Esophagus muscularis mucosa (tissue), 4 donors: ENCODE data around the gene FAM131C. TPM values are rescaled to one million over a fixed set of nuclear protein-coding genes. Genes with fewer than 3 reads are reported as not detected.

ENCODE experiments used
- DNase-seq: peaks from one replicate; pipeline ENCODE4 v3.0.0-alpha.2; 2017; ENCODE audit errors: extremely low spot score
- H3K27ac ChIP-seq, 4 donors: fragments of 200-600 bp; sonication (generic); replicated peaks in 1 of 4; 1 replicate in 3 of 4; 2 replicates in 1 of 4; pipeline ENCODE4 v1.5.1; 2016 to 2019; ENCODE audit warnings: mild to moderate bottlenecking in 1 of 4
- H3K27me3 ChIP-seq, 4 donors: fragments of 200-600 bp; sonication (generic); one replicate each; pipeline versions ENCODE4 v1.5.1 to v1.6.0; 2016 to 2019
- H3K36me3 ChIP-seq, 4 donors: fragments of 200-600 bp; sonication (generic); one replicate each; pipeline ENCODE4 v1.5.1; 2016 to 2019
- H3K4me1 ChIP-seq, 4 donors: fragments of 200-600 bp; sonication (generic); one replicate each; pipeline ENCODE4 v1.5.1; 2016 to 2019
- H3K4me3 ChIP-seq, 4 donors: fragments of 200-600 bp; sonication (generic); 1 replicate in 2 of 4; 2 replicates in 2 of 4; pipeline ENCODE4 v1.5.1; 2016 to 2019; ENCODE audit warnings: mild to moderate bottlenecking in 4 of 4, moderate library complexity in 1 of 4
- H3K9me3 ChIP-seq, 4 donors: fragments of 200-600 bp; sonication (generic); 1 replicate in 3 of 4; 2 replicates in 1 of 4; pipeline ENCODE4 v1.5.1; 2016 to 2019
- CTCF ChIP-seq, 3 experiments: fragments of 200-600 bp in 2 of 3; fragments of 450-650 bp in 1 of 3; sonication (generic) in 2 of 3; IDR thresholded peaks; one replicate each; pipeline ENCODE4 v1.5.1; 2017 to 2019; ENCODE audit warnings: antibody characterized with exemption in 3 of 3, mild to moderate bottlenecking in 2 of 3, moderate library complexity in 1 of 3
- EP300 ChIP-seq: sonication (generic); formaldehyde crosslinking; IDR thresholded peaks from one replicate; pipeline ENCODE4 v1.6.1; 2017; ENCODE audit warnings: antibody characterized with exemption
- POLR2A ChIP-seq: fragments of 450-650 bp; IDR thresholded peaks from one replicate; pipeline ENCODE4 v1.6.1; 2017; ENCODE audit warnings: antibody characterized with exemption, moderate library complexity, mild to moderate bottlenecking, low read depth
- POLR2AphosphoS5 ChIP-seq, 2 donors: sonication (generic); formaldehyde crosslinking; IDR thresholded peaks; one replicate each; pipeline ENCODE4 v1.6.1; 2017; ENCODE audit warnings: antibody characterized with exemption in 2 of 2
- WGBS: methylation state at CpG from one replicate; pipeline ENCODE4 v1.1.5; 2018; 5-methylcytosine and 5-hydroxymethylcytosine counted together
- intact Hi-C: fragments of 100-400 bp; cut with DNase I; formaldehyde crosslinking; loops from one replicate; pipeline ENCODE4 v1.15.1; 2023
- total RNA-seq, 4 donors: library from RNA; depleted of rRNA; stranded (reverse); fragments of >200 nt; gene quantifications; one replicate each; pipeline versions ENCODE4 v1.1.0 to v1.2.1, GENCODE V29; 2016

Gene FAM131C
- total RNA-seq, 4 donors from 2014 or later: 0.33 to 0.39 TPM; not detected in 2

- H3K4me1 ChIP-seq: peaks cover 0 to 12% (median 5%) of the 10 kb centered on the region in 4 donors
- H3K27me3 ChIP-seq: no peaks in the 10 kb centered on the region
- intact Hi-C loops: no loop called here
- no peak overlapping the region for H3K4me3 ChIP-seq
- TF ChIP-seq EP300: no peak
- no peak for TF ChIP-seq POLR2AphosphoS5 (IDR thresholded peaks at IDR 0.05)
- TF ChIP-seq POLR2A: no peak
- TF ChIP-seq CTCF (IDR thresholded peaks at IDR 0.05): no peak
- 100% methylated on average over 1 of the region's 1 CpG for WGBS
- no peaks in the 10 kb centered on the region for H3K9me3 ChIP-seq
- H3K36me3 ChIP-seq: peaks cover 4 to 29% (median 16%) of the 10 kb centered on the region in 4 donors
- H3K27ac ChIP-seq: no peak overlapping the region
- no peak for DNase-seq
These were observed 47.0 kb upstream of the FAM131C start for GRCh38 chr1:16120407-16120806.

- Histone ChIP-seq H3K27ac (no peak overlapping the region), H3K4me3 (no peak overlapping the region), H3K4me1 (peaks cover 0 to 12% (median 5%) of the 10 kb centered on the region in 4 donors), H3K9me3 (no peaks in the 10 kb centered on the region), H3K27me3 (no peaks in the 10 kb centered on the region), H3K36me3 (peaks cover 4 to 24% (median 12%) of the 10 kb centered on the region in 4 donors)
- DNase-seq: no peak
- TF ChIP-seq EP300: no peak
- 100% methylated on average over 9 of the region's 10 CpGs for WGBS
- intact Hi-C loops: no loop called here
These were observed 46.5 kb upstream of the FAM131C start for GRCh38 chr1:16119926-16120325.

- WGBS: 93% methylated on average over 4 of the region's 6 CpGs
- Histone ChIP-seq H3K9me3 (no peaks in the 10 kb centered on the region), H3K27me3 (no peaks in the 10 kb centered on the region), H3K36me3 (peaks cover 3 to 20% (median 8%) of the 10 kb centered on the region in 4 donors), H3K27ac (no peak overlapping the region), H3K4me1 (peaks cover 0 to 12% (median 5%) of the 10 kb centered on the region in 4 donors), H3K4me3 (no peak overlapping the region)
- intact Hi-C loops: no loop called here
- TF ChIP-seq POLR2AphosphoS5 (IDR thresholded peaks at IDR 0.05) (no peak), CTCF (IDR thresholded peaks at IDR 0.05) (no peak), EP300 (no peak), POLR2A (no peak)
- no peak for DNase-seq
These were observed 46.1 kb upstream of the FAM131C start for GRCh38 chr1:16119504-16119903.

GRCh38 chr1:16118706-16119105 lies 45.3 kb upstream of the FAM131C start:
- Histone ChIP-seq H3K36me3 (peaks cover 0 to 12% (median 1%) of the 10 kb centered on the region in 4 donors), H3K27me3 (no peaks in the 10 kb centered on the region), H3K9me3 (no peaks in the 10 kb centered on the region), H3K4me3 (no peak overlapping the region), H3K4me1 (peaks cover 0 to 12% (median 5%) of the 10 kb centered on the region in 4 donors), H3K27ac (no peak overlapping the region)
- TF ChIP-seq POLR2AphosphoS5 (IDR thresholded peaks at IDR 0.05): no peak
- no peak for TF ChIP-seq EP300
- TF ChIP-seq CTCF (IDR thresholded peaks at IDR 0.05): no peak
- no peak for TF ChIP-seq POLR2A
- DNase-seq: no peak
- 76% methylated on average over 4 of the region's 9 CpGs for WGBS
- intact Hi-C loops: no loop called here

- DNase-seq: no peak
- 95% methylated on average over 8 of the region's 8 CpGs for WGBS
- Histone ChIP-seq H3K4me3 (no peak overlapping the region), H3K27me3 (no peaks in the 10 kb centered on the region), H3K9me3 (no peaks in the 10 kb centered on the region), H3K4me1 (peaks cover 2 to 17% (median 6%) of the 10 kb centered on the region in 4 donors), H3K36me3 (peaks cover 0 to 4% (median 0%) of the 10 kb centered on the region in 4 donors), H3K27ac (no peak overlapping the region)
- intact Hi-C loops: no loop called here
- TF ChIP-seq POLR2A (no peak), POLR2AphosphoS5 (IDR thresholded peaks at IDR 0.05) (no peak), CTCF (IDR thresholded peaks at IDR 0.05) (no peak), EP300 (no peak)
These were observed 44.5 kb upstream of the FAM131C start for GRCh38 chr1:16117936-16118335.
